Measurements from ENCODE around the gene PIEZO1.

GRCh38 chr16:88785106-88785924 is at the start of gene PIEZO1:
- TF ChIP-seq, protein P1, sequence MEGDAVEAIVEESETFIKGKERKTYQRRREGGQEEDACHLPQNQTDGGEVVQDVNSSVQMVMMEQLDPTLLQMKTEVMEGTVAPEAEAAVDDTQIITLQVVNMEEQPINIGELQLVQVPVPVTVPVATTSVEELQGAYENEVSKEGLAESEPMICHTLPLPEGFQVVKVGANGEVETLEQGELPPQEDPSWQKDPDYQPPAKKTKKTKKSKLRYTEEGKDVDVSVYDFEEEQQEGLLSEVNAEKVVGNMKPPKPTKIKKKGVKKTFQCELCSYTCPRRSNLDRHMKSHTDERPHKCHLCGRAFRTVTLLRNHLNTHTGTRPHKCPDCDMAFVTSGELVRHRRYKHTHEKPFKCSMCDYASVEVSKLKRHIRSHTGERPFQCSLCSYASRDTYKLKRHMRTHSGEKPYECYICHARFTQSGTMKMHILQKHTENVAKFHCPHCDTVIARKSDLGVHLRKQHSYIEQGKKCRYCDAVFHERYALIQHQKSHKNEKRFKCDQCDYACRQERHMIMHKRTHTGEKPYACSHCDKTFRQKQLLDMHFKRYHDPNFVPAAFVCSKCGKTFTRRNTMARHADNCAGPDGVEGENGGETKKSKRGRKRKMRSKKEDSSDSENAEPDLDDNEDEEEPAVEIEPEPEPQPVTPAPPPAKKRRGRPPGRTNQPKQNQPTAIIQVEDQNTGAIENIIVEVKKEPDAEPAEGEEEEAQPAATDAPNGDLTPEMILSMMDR (IDR thresholded peaks at IDR 0.05) = peak; percentile 86 to 98 (median 97)
- peak; percentile 46 for TF ChIP-seq POLR2A (IDR thresholded peaks at IDR 0.05)
- peak; percentile 9 for TF ChIP-seq POLR2AphosphoS5 (IDR thresholded peaks at IDR 0.05)
